TTC549 (cell line): ENCODE measurements around the gene OR10A5.
"Not testable (repeated sequence)": the region's sequence is repeated elsewhere in the genome, so short reads cannot be mapped to it uniquely, and the experiment has no call there.

ENCODE experiments used
- FAIRE-seq: peaks from 2 replicates; lab custom pipeline; 2012; peaks lifted over from hg19 to GRCh38; lab: Jason Lieb, UNC

Gene OR10A5

DNA sequence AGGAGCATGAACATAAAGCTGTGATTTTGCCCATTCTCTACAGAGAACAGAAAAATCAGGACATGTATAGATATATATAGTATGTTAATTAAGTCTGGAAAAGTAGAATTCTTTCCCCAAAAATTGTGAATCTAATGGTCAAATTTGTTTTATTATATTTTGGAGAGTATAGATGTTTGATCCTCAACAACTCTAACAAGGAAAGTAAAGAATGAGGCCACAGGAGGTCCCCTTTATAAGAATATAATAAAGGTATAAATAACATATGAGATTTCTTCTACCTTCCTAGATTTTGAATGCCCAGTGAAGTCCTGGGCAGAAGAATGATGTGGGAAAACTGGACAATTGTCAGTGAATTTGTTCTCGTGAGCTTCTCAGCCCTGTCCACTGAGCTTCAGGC is 30.8 kb downstream of the OR10A5 start, which contains the start of gene OR10A4:
Gene OR10A4 (plus strand): TSS at position 301 of the 400 bp plus-strand sequence. CDS start 23 bp downstream, at position 324.
- FAIRE-seq = no peak

DNA sequence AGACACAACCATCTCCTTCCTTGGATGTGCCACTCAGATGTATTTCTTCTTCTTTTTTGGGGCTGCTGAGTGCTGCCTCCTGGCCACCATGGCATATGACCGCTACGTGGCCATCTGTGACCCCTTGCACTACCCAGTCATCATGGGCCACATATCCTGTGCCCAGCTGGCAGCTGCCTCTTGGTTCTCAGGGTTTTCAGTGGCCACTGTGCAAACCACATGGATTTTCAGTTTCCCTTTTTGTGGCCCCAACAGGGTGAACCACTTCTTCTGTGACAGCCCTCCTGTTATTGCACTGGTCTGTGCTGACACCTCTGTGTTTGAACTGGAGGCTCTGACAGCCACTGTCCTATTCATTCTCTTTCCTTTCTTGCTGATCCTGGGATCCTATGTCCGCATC is 31.4 kb downstream of the OR10A5 start:
- no peak for FAIRE-seq

DNA sequence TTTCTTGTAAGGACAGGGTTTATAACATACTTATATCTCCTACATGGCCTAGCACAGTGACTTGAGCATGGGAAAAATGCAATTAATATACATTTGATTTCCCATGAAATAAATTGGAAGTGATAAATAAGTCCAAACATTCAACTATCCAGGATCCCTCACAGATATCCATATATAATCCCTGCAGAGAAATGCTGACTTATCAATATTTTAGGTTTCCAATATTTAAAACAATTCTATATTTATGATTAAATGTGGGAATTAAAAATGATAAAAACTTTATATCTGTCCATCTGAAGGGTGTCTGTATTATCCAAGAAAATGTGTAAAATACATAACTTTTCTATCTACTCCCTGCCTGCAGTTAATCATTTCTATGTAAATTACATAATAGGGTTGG is 37.3 kb downstream of the OR10A5 start:
- no peak for FAIRE-seq

DNA sequence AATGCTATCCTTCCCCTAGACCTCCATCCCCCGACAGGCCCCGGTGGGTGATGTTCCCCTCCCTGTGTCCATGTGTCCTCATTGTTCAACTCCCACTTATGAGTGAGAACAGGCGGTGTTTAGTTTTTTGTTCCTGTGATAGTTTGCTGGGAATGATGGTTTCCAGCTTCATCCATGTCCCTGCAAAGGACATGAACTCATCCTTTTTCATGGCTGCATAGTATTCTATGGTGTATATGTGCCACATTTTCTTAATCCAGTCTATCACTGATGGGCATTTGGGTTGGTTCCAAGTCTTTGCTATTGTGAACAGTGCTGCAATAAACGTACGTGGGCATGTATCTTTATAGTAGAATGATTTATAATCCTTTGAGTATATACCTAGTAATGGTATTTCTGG is 42.2 kb downstream of the OR10A5 start:
- FAIRE-seq = not testable (repeated sequence)

DNA sequence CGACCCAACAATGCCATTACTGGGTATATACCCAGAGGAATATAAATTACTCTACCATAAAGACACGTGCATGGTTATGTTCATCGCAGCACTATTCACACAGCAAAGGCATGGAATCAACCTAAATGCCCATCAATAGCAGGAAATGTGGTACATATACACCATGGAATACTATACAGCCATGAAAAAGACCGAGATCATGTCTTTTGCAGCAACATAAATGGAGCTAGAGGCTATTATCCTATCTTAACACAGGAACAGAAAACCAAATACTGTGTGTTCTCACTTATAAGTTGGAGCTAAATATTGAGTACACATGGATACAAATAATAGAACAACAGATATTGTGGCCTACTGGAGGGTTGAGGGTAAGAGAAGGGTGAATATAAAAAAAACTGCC is 43.3 kb downstream of the OR10A5 start:
- FAIRE-seq = no peak

DNA sequence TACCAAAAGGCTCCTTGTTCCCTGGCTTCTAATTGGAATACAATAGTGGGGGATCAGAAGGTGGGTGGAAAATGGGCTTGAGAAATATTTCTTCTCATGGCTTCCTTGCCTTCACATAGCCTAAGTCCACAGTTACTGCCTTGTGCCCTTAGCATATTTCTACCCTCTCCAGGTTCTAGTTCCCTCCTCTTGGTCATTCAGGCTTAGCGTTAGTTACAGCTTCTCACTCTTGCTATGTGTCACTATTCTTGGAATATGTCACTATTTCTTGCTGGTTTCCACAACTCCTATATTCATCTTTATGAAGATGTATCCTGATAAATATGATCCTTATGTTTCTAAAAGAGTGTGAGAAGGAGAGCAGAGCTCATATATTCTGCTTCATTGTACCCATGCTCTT is 44.4 kb downstream of the OR10A5 start:
- no peak for FAIRE-seq

DNA sequence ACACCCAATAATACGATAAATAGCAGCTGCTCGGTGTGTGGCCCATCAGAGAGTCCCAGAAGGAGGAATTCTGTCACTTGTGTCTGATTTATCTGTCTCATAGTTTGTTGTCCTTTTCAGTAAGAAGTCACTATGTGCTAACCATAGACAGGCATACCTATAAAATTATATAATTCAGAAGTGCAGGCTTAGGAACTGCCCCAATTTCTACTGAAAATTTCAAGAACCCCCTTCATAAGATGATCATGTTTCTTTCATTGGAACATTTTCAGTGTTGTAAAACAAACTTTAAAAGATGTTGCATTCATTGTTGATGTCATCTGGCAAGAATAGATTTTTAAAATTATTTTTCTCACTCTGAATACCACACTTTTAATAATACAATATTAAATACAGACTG is 46.9 kb downstream of the OR10A5 start, which contains the start of gene OR2D2:
Gene OR2D2 (minus strand): TSS at position 101 of the 400 bp plus-strand sequence. CDS start 0 bp downstream, at position 101.
- FAIRE-seq = no peak

DNA sequence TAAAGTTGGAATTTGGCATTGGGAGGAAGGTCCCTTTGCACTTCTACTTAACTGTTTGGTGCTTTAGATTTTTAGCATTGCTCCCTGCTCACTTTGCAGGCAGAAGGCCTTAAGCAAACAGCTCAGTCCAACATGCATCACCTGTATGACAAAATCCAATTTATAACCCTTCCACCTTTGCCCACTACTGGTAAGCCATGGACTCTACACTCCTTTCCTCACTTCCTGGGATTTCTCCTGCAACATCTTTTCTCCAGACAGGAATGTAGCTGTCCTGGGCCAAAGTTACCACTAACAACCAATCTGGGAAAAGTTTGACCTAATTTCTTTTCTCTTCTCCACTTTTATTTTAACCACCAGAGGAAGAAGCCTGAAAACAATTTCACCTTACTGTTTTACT is 48.6 kb downstream of the OR10A5 start:
- no peak for FAIRE-seq

DNA sequence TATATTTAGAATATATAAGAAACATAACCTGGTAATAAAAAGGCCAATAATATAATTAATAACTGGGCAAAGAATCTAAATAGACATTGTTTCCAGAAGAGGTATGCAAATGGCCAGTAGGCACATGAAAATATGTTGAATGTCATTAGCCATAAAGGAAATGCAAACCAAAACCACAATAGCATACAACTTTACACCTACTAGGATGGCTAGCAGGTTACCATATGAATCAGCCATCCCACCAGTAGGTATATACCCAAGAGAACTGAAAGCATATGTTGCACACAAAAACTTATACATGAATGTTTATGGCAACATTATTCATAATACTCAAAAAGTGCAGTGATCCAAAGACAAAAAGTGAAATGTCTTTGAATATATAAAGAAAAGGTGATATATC is 49.5 kb downstream of the OR10A5 start:
- FAIRE-seq = no peak
